Fibroblast of upper back skin (primary cell): ENCODE results near the gene CMPK1.

Experiments used
- DNase-seq: peaks from one replicate; pipeline ENCODE4 v3.0.0-alpha.2; 2013

Gene CMPK1

DNA sequence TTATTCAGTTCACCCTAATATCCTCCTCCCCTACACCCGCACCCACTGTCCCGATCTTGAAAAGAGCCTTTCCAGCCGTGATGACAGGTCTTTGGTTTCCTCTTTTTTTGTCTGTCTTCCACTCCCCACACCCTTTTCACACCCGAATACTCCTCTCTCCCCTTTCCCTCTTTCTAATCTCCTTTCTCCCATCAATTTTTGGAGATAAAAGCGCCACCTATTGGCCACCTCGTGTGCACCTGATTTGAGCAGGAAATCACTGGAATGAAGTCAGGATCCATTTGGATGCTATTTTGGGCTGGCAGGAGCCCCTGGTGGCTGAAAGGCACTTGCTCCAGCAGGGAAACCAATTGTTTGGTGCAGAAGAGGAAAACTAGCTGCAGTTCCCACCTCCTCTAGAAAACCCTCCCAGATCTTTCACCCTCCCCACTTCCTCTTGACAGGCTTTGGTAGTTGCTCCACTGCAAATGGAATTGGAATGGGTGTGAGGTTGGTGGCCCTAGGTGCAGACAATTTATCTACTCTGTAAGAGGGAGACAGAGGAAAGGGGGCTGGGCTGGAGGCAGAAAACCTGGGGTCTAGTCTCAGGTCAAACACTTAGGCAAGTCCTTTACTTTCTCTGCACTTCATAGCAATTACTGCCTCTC lies 90.9 kb downstream of the CMPK1 start:
- DNase-seq = peak; percentile 63
